BE2C (cell line): ENCODE measurements around the gene TSBP1. TPM values are rescaled to one million over a fixed set of nuclear protein-coding genes. Genes with fewer than 3 reads are reported as not detected.

Experiments used
- DNase-seq: peaks from one replicate; pipeline ENCODE4 v3.0.0-alpha.2; 2020
- H3K27me3 ChIP-seq: fragments of 250-450 bp; sonication (Bioruptor Pico); 2 replicates; pipeline ENCODE4 v1.5.1; 2020; ENCODE audit warnings: mild to moderate bottlenecking
- H3K36me3 ChIP-seq: fragments of 250-450 bp; sonication (Bioruptor Pico); 2 replicates; pipeline ENCODE4 v1.5.1; 2020; ENCODE audit warnings: mild to moderate bottlenecking
- H3K4me1 ChIP-seq: fragments of 250-450 bp; sonication (Bioruptor Pico); 2 replicates; pipeline ENCODE4 v1.5.1; 2020
- H3K4me3 ChIP-seq: 2 replicates; pipeline ENCODE4 v1.5.1; 2011; ENCODE audit warnings: low read depth, low read length
- H3K9me3 ChIP-seq: fragments of 250-450 bp; sonication (Bioruptor Pico); 2 replicates; pipeline ENCODE4 v1.5.1; 2020
- CTCF ChIP-seq: IDR thresholded peaks from 2 replicates; pipeline ENCODE4 v1.5.1; 2012; ENCODE audit warnings: mild to moderate bottlenecking, low read depth, low read length
- polyA plus RNA-seq: library from polyadenylated mRNA; unstranded; fragments of >200 nt; gene quantifications from one replicate; pipeline ENCODE4 v1.2.1, GENCODE V29; 2012; ENCODE audit warnings: low read depth, missing spikeins; ENCODE audit not compliant: insufficient read length, insufficient read depth

Gene TSBP1
- not detected for polyA plus RNA-seq

GRCh38 chr6:32371803-32372202, at the start of gene TSBP1:
Gene TSBP1 (minus strand): TSS chr6:32371903. CDS start chr6:32371706, 197 bp downstream.
- Histone ChIP-seq H3K9me3 (no peaks in the 10 kb centered on the region), H3K4me1 (no peaks in the 10 kb centered on the region), H3K4me3 (no peak within 1 kb of the TSS), H3K27me3 (peaks cover 25% of the 10 kb centered on the region), H3K36me3 (no peaks in the 10 kb centered on the region)
- TF ChIP-seq CTCF = no peak
- DNase-seq = no peak

GRCh38 chr6:32416036-32416435, 44.3 kb upstream of the TSBP1 start:
- DNase-seq = no peak
- Histone ChIP-seq H3K27me3 (peaks cover 27% of the 10 kb centered on the region), H3K4me3 (no peak overlapping the region), H3K4me1 (no peaks in the 10 kb centered on the region), H3K9me3 (no peaks in the 10 kb centered on the region), H3K36me3 (no peaks in the 10 kb centered on the region)
- TF ChIP-seq CTCF = no peak

GRCh38 chr6:32415521-32416019, 43.9 kb upstream of the TSBP1 start:
- TF ChIP-seq CTCF = peak; percentile 100

GRCh38 chr6:32413427-32414047, 41.8 kb upstream of the TSBP1 start:
- TF ChIP-seq CTCF = peak; percentile 93
- Histone ChIP-seq H3K27me3 (peaks cover 34% of the 10 kb centered on the region), H3K9me3 (no peaks in the 10 kb centered on the region)

More at GRCh38 chr6:32415521-32416019, 43.9 kb upstream of the TSBP1 start:
- Histone ChIP-seq H3K27me3 (peaks cover 27% of the 10 kb centered on the region), H3K36me3 (no peaks in the 10 kb centered on the region), H3K4me3 (no peak overlapping the region), H3K9me3 (no peaks in the 10 kb centered on the region), H3K4me1 (no peaks in the 10 kb centered on the region)
- DNase-seq = peak; percentile 70

GRCh38 chr6:32411566-32412327, 40.0 kb upstream of the TSBP1 start:
- Histone ChIP-seq H3K4me1 (no peaks in the 10 kb centered on the region), H3K36me3 (no peaks in the 10 kb centered on the region), H3K9me3 (no peaks in the 10 kb centered on the region), H3K4me3 (no peak overlapping the region), H3K27me3 (peaks cover 52% of the 10 kb centered on the region)
- no peak for DNase-seq
- TF ChIP-seq CTCF = no peak

More at GRCh38 chr6:32413427-32414047, 41.8 kb upstream of the TSBP1 start:
- Histone ChIP-seq H3K4me3 (no peak overlapping the region), H3K36me3 (no peaks in the 10 kb centered on the region), H3K4me1 (no peaks in the 10 kb centered on the region)
- peak; percentile 76 for DNase-seq

GRCh38 chr6:32410906-32411305, 39.2 kb upstream of the TSBP1 start:
- H3K27me3 ChIP-seq = peaks cover 59% of the 10 kb centered on the region
- H3K9me3 ChIP-seq = no peaks in the 10 kb centered on the region
- no peaks in the 10 kb centered on the region for H3K4me1 ChIP-seq
- no peaks in the 10 kb centered on the region for H3K36me3 ChIP-seq
- DNase-seq = no peak
- no peak for TF ChIP-seq CTCF
- no peak overlapping the region for H3K4me3 ChIP-seq
